ENCODE data around the gene RHOJ. TPM values are rescaled to one million over a fixed set of nuclear protein-coding genes. Genes with fewer than 3 reads are reported as not detected.

The RHOJ gene
- total and polyA plus RNA-seq, 2 donors from 2014 or later, result 4.0 to 20.0 TPM

GRCh38 chr14:63286071-63286470 is 81.8 kb downstream of the RHOJ start:
- FAIRE-seq (no peak), DNase-seq (no peak)
- intact Hi-C loops (cut with DNase I), result no loop called here

GRCh38 chr14:63287666-63288483 is 83.6 kb downstream of the RHOJ start:
- no peak for DNase-seq
- Histone ChIP-seq H3K4me3 (ENCODE audit: low read length in 3 of 3) (no peak overlapping the region), H3K36me3 (ENCODE audit: control insufficient read depth in 2 of 3, insufficient read depth in 3 of 3, low read length in 3 of 3) (no peaks in the 10 kb centered on the region), H3K27ac (ENCODE audit: low read depth in 2 of 2, low read length in 2 of 2) (no peak overlapping the region), H3K27me3 (ENCODE audit: control insufficient read depth, insufficient read depth, low read length) (no peaks in the 10 kb centered on the region), H3K9me3 (ENCODE audit: control insufficient read depth in 2 of 3, insufficient read depth in 1 of 3, low read length in 3 of 3) (no peaks in the 10 kb centered on the region), H3K4me1 (ENCODE audit: control insufficient read depth in 2 of 3, insufficient read depth in 2 of 3, low read depth in 1 of 3, low read length in 3 of 3) (no peaks in the 10 kb centered on the region), H3K9ac (ENCODE audit: low read length in 3 of 3) (no peak overlapping the region)
- no peak for TF ChIP-seq CTCF (IDR thresholded peaks at IDR 0.05; ENCODE audit: borderline replicate concordance, extremely low read depth, insufficient read depth)
- FAIRE-seq, result no peak
- intact Hi-C loops (cut with DNase I), result no loop called here

More at GRCh38 chr14:63286071-63286470, 81.8 kb downstream of the RHOJ start:
- no peaks in the 10 kb centered on the region for H3K27me3 ChIP-seq (ENCODE audit: control insufficient read depth, insufficient read depth, low read length)
- TF ChIP-seq CTCF (IDR thresholded peaks at IDR 0.05; ENCODE audit: borderline replicate concordance, extremely low read depth, insufficient read depth), result no peak
- no peak overlapping the region for H3K27ac ChIP-seq (ENCODE audit: low read depth in 2 of 2, low read length in 2 of 2)
- no peaks in the 10 kb centered on the region for H3K36me3 ChIP-seq (ENCODE audit: control insufficient read depth in 2 of 3, insufficient read depth in 3 of 3, low read length in 3 of 3)
- H3K4me3 ChIP-seq (ENCODE audit: low read length in 3 of 3), result no peak overlapping the region
- H3K4me1 ChIP-seq (ENCODE audit: control insufficient read depth in 2 of 3, insufficient read depth in 2 of 3, low read depth in 1 of 3, low read length in 3 of 3), result no peaks in the 10 kb centered on the region
- H3K9me3 ChIP-seq (ENCODE audit: control insufficient read depth in 2 of 3, insufficient read depth in 1 of 3, low read length in 3 of 3), result no peaks in the 10 kb centered on the region
- no peak overlapping the region for H3K9ac ChIP-seq (ENCODE audit: low read length in 3 of 3)

GRCh38 chr14:63288853-63289252 is 84.6 kb downstream of the RHOJ start:
- H3K27ac ChIP-seq (ENCODE audit: low read depth in 2 of 2, low read length in 2 of 2), result no peak overlapping the region

More at GRCh38 chr14:63288853-63289252, 84.6 kb downstream of the RHOJ start:
- no peak overlapping the region for H3K9ac ChIP-seq (ENCODE audit: low read length in 3 of 3)
- H3K36me3 ChIP-seq (ENCODE audit: control insufficient read depth in 2 of 3, insufficient read depth in 3 of 3, low read length in 3 of 3), result no peaks in the 10 kb centered on the region
- no peaks in the 10 kb centered on the region for H3K9me3 ChIP-seq (ENCODE audit: control insufficient read depth in 2 of 3, insufficient read depth in 1 of 3, low read length in 3 of 3)
- H3K4me1 ChIP-seq (ENCODE audit: control insufficient read depth in 2 of 3, insufficient read depth in 2 of 3, low read depth in 1 of 3, low read length in 3 of 3), result no peaks in the 10 kb centered on the region
- TF ChIP-seq CTCF (IDR thresholded peaks at IDR 0.05; ENCODE audit: borderline replicate concordance, extremely low read depth, insufficient read depth), result no peak
- DNase-seq, result no peak
- intact Hi-C loops (cut with DNase I), result no loop called here
- H3K4me3 ChIP-seq (ENCODE audit: low read length in 3 of 3), result no peak overlapping the region
- no peaks in the 10 kb centered on the region for H3K27me3 ChIP-seq (ENCODE audit: control insufficient read depth, insufficient read depth, low read length)
- no peak for FAIRE-seq
